HT-29 (cell line): ENCODE data around the gene PAPSS2. TPM values are rescaled to one million over a fixed set of nuclear protein-coding genes. Genes with fewer than 3 reads are reported as not detected.

Source experiments
- DNase-seq: peaks from one replicate; pipeline ENCODE4 v3.0.0-alpha.2; 2015; ENCODE audit warnings: low spot score
- total RNA-seq: library from RNA; depleted of rRNA; stranded (reverse); fragments of >200 nt; shearing (Covaris generic); gene quantifications from 2 replicates; pipeline ENCODE4 v1.2.3, GENCODE V29; 2014; rRNA removed

PAPSS2 gene
- total RNA-seq, 1 experiment from 2014 or later, result 23.2 TPM

- DNase-seq, result no peak
Measured at GRCh38 chr10:87786421-87786820, 126.7 kb downstream of the PAPSS2 start.

- no peak for DNase-seq
Measured at GRCh38 chr10:87790185-87790584, 130.5 kb downstream of the PAPSS2 start.

GRCh38 chr10:87794285-87794684 is 134.6 kb downstream of the PAPSS2 start:
- no peak for DNase-seq

Other genes starting within 250 kb of the PAPSS2 start
- 20.2 and 22.5 TPM in 2 replicates for gene MINPP1, start 155.0 kb upstream of the PAPSS2 start, total RNA-seq
- 12.7 and 18.0 TPM in 2 replicates for gene ATAD1, start 158.3 kb downstream of the PAPSS2 start, total RNA-seq
- gene KLLN, start 203.7 kb downstream of the PAPSS2 start, total RNA-seq, result 0.28 and 0.42 TPM in 2 replicates
- 38.0 and 49.9 TPM in 2 replicates for gene PTEN, start 203.7 kb downstream of the PAPSS2 start, total RNA-seq